MM.1S (cell line): ENCODE results near the gene GJB2.

Experiments
- EZH2 ChIP-seq: fragments of 300-600 bp; sonication (generic); optimal IDR thresholded peaks from 2 replicates; pipeline ENCODE3; 2017; ENCODE audit warnings: low read depth, mild to moderate bottlenecking, antibody characterized with exemption, low read length, mixed read lengths
- EZH2phosphoT487 ChIP-seq: fragments of 300-600 bp; sonication (generic); IDR thresholded peaks from 2 replicates; pipeline ENCODE4 v1.6.1; 2018; ENCODE audit warnings: antibody characterized with exemption, low read length
- TF ChIP-seq, protein P1 (sequence below): fragments of 300-600 bp; sonication (generic); IDR thresholded peaks from 2 replicates; pipeline ENCODE4 v1.5.1; 2016; ENCODE audit warnings: antibody characterized with exemption, low read length, mixed read lengths

DNA sequence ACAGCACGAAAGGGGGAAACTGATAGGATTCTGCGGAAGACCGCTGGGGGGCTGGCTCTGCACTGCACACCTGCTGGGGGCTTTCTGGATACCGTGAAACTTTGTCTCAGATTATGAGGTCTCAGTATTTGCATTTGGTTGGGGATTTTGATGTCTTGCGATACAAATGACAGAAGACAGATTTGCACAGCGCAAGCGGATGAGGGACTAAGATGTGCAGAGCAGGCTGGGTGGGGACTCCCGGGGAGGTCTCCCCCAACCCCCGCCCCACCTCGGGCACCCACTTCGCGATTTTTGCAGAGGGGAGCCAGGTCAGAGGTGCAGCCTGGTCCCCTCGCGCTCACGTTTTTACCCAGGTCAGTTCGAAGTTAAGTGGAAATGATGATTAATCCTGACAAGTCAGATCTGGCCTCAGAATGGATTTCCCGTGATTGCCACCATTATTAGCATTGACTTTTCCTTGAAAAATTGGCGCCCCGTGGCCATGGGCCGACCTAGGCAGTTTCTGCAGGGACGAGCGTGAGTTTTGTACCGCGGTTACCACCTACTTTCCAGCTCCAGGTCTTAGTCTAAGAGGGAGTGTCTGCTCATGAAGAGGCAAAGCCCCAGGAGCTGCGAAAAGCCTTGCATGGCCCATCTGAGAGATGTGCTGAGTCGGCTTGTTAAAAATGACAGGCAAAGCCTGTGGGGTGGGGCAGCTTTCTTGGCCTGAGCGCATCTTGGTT, 1.3 kb upstream of the GJB2 start:
- TF ChIP-seq, protein P1, sequence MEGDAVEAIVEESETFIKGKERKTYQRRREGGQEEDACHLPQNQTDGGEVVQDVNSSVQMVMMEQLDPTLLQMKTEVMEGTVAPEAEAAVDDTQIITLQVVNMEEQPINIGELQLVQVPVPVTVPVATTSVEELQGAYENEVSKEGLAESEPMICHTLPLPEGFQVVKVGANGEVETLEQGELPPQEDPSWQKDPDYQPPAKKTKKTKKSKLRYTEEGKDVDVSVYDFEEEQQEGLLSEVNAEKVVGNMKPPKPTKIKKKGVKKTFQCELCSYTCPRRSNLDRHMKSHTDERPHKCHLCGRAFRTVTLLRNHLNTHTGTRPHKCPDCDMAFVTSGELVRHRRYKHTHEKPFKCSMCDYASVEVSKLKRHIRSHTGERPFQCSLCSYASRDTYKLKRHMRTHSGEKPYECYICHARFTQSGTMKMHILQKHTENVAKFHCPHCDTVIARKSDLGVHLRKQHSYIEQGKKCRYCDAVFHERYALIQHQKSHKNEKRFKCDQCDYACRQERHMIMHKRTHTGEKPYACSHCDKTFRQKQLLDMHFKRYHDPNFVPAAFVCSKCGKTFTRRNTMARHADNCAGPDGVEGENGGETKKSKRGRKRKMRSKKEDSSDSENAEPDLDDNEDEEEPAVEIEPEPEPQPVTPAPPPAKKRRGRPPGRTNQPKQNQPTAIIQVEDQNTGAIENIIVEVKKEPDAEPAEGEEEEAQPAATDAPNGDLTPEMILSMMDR = no peak
- TF ChIP-seq EZH2phosphoT487 (no peak), EZH2 (no peak)
